NCI-H524 treated with DMSO at 0.1 percent for 48 hours (cell line): ENCODE data around the gene COL6A2.
"Not testable (repeated sequence)": the region's sequence is repeated elsewhere in the genome, so short reads cannot be mapped to it uniquely, and the experiment has no call there.

Source experiments
- DNase-seq: peaks from one replicate; lab custom pipeline; 2025; lab: John Stamatoyannopoulos, UW

Gene COL6A2

GRCh38 chr21:46144464-46145070 lies 46.7 kb downstream of the COL6A2 start:
- DNase-seq: no peak

GRCh38 chr21:46145159-46145839 lies 47.4 kb downstream of the COL6A2 start:
- no peak for DNase-seq

GRCh38 chr21:46145840-46146691 lies 48.2 kb downstream of the COL6A2 start:
- no peak for DNase-seq

- DNase-seq: no peak
Measured at GRCh38 chr21:46146856-46147255, 48.9 kb downstream of the COL6A2 start.

GRCh38 chr21:46147429-46147828 lies 49.5 kb downstream of the COL6A2 start:
- not testable (repeated sequence) for DNase-seq

GRCh38 chr21:46148106-46148505 lies 50.2 kb downstream of the COL6A2 start:
- DNase-seq: no peak

GRCh38 chr21:46149205-46149901 lies 51.4 kb downstream of the COL6A2 start:
- DNase-seq: no peak

GRCh38 chr21:46150073-46150472 lies 52.2 kb downstream of the COL6A2 start:
- no peak for DNase-seq

DNA sequence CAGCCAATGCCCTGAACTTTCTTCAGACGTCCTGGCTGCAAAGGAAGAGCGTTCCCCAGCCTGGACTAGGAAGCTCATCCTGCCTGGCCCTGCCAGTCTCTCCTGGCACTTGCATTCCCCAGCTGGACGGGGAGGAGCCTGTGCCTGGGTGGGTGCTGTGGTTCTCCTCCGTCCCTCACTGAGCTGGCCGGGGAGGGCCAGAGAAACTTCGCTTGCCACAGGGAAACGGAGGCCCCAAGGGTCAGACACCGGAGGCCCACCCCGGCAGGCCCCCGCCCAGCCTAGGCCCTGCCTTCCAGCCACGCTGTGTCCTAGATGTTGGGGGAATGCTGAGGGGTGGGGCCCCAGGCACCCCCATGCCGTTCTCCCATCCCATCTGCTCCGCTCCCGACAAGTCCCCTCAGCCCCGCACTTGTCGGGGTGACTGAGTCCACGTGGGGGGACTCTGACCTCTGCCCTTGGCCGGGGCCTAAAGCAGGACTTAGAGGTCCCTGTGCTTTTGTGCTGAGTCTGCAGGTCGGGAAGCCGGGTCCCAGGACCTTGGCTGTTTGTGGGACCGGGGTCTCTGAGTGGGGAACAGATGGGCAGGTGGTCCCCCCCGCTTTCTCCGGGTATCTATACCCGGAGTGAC lies 52.7 kb downstream of the COL6A2 start:
- DNase-seq: no peak

DNA sequence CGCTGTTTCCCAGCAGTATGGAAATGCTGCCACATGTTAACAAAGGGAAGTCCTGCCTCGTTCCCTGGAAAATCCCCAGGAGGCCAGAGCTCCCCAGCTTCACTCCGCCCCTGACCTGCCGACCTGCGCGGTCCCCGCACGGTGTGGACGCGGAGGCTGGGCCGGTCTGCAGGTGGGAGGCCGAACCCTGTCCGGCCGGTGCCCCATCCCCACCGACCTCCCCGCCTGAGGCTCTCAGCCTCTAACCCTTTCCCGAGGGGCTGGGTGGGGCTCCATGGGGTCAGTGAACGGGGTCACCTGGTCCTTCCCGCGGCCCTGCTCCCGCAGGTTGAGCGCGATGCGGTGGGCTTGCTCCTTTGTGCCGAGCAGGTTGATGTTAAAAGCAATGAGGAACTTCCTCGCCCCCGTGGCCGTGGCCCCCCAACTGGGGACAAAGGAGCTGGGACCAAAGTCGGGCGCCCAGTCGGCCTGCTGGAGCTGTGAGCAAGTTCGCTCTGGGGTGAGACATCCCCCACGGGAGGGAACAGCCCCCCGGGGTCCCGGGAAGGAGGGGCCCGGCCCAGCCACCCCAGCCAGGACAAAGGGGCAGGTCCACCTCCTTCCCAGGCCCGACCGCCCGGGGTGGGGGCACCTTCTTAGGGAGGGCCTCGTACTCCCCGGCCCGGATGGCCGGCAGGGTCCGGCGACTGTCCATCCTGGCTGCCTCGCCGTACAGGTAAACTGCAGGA lies 53.5 kb downstream of the COL6A2 start:
- DNase-seq: no peak

- DNase-seq: no peak
Measured at GRCh38 chr21:46151989-46152926, 54.3 kb downstream of the COL6A2 start.

- no peak for DNase-seq
Measured at GRCh38 chr21:46152927-46153246, 55.0 kb downstream of the COL6A2 start.

- DNase-seq: no peak
Measured at GRCh38 chr21:46153247-46154154, 55.6 kb downstream of the COL6A2 start.

- DNase-seq: no peak
Measured at GRCh38 chr21:46154155-46154954, 56.4 kb downstream of the COL6A2 start.

GRCh38 chr21:46154955-46155513 lies 57.1 kb downstream of the COL6A2 start:
- DNase-seq: no peak

GRCh38 chr21:46155514-46156377 lies 57.8 kb downstream of the COL6A2 start, which contains the start of gene FTCD:
TSS of gene FTCD (minus strand) at chr21:46155579. CDS start at chr21:46155523, 56 bp downstream.
- no peak for DNase-seq

GRCh38 chr21:46156378-46156645 lies 58.4 kb downstream of the COL6A2 start:
- no peak for DNase-seq
